Suppressor macrophage treated with lipopolysaccharide for 4 hours (primary cell): Measurements from ENCODE around the gene MPV17L2.
"Not testable (repeated sequence)": the region's sequence is repeated elsewhere in the genome, so short reads cannot be mapped to it uniquely, and the experiment has no call there.

Source experiments
- DNase-seq: peaks from one replicate; pipeline ENCODE4 v3.0.0-alpha.2; 2020

The MPV17L2 gene

GRCh38 chr19:18193388-18194180, 566 bp downstream of the MPV17L2 start:
- DNase-seq: no peak

- no peak for DNase-seq
Measured at GRCh38 chr19:18194181-18194530, 1.1 kb downstream of the MPV17L2 start.

- no peak for DNase-seq
Measured at GRCh38 chr19:18194554-18195238, 1.7 kb downstream of the MPV17L2 start.

- no peak for DNase-seq
Measured at GRCh38 chr19:18196511-18196845, 3.5 kb downstream of the MPV17L2 start.

DNA sequence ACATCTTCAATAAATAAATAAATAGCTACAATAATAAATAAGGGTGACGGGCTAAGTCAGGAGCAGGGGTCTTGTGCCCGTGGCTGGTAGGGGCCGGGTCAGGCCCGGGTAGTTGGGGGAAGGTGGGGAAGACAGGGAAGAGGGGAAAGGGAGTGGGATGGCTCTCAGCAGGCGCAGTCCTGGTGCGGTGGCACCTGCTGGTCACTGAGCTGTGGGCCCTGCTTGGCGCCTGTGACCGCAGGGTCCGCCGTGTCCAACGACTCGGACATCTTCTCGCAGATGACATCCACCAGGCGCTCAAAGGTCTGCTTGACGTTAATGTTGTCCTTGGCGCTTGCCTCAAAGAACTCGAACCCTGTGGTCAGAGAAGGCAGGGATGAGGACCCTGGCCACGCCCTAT, 4.3 kb downstream of the MPV17L2 start:
- no peak for DNase-seq

DNA sequence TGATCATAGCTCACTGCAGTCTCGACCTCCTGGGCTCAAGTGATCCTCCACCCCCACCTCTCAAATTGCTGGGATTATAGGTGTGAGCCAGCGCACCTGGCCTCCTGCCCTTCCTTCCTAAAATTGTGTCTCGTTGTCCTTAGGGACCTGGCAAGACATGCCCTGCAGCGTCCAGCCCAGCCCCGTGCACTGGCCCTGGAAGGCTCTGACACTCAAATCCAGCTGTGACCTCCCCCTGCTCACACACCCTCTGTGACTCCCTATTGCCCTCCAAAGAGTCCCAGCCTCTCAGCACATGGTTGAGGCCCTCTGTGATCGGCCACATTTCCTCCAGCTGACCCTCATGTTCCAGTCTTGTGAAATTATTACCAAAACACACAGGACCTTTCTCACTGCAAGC, 4.9 kb downstream of the MPV17L2 start:
- no peak for DNase-seq

DNA sequence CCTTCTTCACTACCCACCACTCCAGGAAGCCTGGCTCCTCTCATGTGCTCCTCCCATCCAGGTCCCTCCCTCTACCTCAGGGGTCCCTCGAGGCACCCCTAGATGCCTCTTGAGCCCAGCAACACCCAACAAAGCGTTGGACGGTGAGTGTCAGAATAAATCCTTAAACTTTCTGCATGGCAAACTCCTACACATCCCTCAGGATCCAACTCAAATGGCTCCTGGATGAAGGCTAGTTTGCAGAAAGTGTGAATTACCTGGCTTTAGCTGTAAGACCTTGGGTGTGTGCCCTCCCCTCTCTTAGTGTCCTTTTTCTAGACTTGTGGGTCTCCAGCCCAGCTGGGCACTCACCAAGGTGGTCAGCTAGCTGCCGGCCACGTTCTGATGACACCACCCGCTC, 5.4 kb downstream of the MPV17L2 start:
- DNase-seq: no peak

DNA sequence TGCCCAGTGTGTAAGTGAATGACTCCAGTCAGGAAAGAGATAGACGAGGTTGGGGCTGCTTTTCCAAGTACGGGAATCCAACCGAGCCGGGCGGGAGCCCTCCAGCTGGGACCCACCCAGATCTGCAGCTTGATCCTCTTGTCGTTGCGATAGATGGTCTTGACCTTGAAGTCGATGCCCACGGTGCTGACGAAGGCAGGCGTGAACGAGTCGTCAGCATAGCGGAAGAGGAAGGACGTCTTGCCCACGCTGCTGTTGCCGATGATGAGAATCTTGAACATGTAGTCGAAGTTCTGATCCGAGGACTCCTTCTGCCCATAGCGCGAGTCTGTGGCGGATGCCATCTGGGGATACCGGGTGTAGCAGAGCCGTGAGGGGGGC, 9.4 kb downstream of the MPV17L2 start:
- no peak for DNase-seq

DNA sequence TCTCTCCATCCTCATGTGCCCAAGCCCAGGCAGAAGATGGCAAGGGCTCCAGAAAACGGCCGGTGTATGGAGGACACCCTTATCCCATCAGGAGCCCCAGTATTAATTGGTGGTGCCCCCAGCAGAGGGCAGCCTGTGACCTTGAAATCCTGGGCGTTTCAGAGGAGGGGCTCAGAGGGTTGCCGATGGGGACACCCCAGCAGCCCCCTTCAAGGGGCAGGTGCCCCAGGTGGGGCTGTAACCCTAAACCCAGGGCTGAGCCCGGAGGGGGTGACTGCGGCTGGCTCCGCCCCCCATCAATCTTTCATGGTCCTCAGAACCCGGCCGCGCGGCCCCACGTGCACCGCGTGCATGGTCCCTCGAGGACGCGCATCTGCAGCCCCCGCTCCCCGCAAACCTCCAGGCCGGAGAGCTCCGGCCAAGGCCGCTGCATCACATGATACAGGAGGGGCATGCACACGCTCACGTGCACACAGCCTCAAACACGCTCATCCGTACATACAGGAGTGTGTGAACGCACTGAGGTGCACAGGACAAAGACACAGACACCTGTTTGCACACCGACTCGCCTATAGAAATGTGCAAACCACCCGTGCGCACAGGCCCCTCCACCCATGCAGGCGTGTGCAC, 9.9 kb downstream of the MPV17L2 start:
- no peak for DNase-seq

DNA sequence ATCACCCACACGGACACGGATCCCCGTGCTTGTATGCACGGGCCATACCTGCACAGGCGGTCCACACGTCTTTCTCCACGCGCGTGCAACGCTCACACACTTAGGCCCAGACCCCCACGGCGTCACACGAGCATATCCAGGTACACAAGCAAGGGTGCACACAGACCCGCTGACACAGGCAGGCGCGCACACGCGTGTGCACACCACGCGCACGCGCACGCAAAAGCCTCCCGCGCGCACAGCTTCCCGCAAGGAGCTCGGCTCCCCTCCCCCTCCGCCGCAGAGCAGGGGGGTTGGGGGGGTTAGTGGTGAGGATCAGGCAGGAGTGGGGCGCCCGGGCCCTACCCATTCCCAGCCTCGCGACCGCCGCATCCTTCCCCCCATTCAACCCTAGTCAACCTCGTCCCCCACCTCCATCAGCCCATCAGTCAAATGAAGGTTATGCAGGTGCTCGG, 10.4 kb downstream of the MPV17L2 start:
- no peak for DNase-seq

- peak; percentile 100 for DNase-seq
Measured at GRCh38 chr19:18203863-18204393, 10.9 kb downstream of the MPV17L2 start, which contains the start of gene RAB3A. RAB3A (minus strand) TSS chr19:18204042; CDS start chr19:18202740, 1,302 bp downstream.

DNA sequence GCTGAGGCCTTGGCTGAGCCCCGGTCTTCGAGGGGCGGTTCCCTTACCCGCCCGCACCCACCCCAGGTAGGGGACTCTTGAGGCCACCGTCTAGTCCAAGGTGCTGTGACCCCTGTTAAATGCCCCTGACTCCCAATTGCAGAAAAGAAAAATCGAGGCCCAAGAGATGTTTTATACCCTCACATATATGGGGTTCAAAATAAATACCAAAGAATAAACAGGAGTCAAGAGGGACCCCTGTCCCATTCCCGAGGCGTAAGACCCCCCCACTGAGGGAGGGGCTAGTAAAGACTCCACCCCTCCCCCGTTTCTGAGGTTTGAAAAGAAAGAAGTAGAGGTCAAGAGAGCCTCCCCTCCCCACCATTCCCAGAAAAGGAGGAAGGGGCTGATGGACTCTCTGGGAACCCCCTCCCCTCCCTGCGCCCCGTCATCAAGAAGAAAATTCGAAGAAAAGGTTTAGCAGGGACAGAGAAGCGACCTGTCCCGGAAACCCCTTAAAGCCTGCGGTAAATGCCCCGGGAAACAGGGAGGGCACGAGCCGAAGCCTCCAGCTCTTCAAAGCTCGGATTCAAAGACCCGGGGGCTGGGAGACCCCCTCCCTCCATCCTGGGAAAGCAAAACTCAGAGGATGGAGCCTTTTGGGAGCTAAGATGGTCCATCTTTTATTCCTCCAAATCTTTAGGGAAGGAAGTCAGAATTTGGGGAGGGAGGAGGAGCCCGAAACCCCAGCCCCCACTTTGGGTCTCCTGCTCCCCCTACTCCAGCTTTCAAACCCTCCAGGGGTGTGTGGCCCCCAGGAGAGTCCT, 11.6 kb downstream of the MPV17L2 start:
- no peak for DNase-seq

DNA sequence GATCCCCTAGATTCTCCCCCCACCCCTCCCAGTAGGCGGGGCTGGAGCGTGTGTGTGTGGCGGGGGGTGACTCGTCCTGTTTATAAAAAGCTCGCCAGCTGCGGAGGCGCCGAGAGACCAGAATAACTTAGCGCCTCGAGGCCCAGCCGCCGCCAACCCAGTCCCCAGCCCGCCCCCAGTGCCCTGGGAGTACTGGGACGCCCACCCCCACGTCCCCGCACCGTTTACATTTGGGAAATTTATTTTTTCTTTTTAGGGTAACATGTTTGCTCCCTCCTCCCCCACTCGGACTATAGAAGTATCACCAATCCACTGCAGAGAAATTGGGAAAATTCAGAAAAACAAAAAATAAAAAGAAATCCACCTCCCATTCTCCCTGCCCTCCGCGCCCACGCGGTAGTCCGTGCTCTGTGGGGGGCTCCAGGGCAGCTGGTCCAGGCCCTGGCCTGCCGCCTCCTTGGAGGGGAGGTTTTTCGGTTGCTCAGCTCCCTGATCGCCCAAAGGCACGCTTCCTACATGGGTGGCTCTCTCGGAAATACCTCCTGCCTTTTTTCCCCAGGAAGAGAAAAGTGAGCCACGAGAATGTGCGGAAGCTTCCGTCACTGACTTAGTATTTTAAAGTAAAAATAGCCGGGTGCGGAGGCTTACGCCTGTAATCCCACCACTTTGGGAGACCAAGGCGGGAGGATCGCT, 12.3 kb downstream of the MPV17L2 start:
- DNase-seq: peak; percentile 58

GRCh38 chr19:18206018-18206417, 13.0 kb downstream of the MPV17L2 start:
- DNase-seq: no peak

- peak; percentile 56 for DNase-seq
Measured at GRCh38 chr19:18208098-18208951, 15.3 kb downstream of the MPV17L2 start.

DNA sequence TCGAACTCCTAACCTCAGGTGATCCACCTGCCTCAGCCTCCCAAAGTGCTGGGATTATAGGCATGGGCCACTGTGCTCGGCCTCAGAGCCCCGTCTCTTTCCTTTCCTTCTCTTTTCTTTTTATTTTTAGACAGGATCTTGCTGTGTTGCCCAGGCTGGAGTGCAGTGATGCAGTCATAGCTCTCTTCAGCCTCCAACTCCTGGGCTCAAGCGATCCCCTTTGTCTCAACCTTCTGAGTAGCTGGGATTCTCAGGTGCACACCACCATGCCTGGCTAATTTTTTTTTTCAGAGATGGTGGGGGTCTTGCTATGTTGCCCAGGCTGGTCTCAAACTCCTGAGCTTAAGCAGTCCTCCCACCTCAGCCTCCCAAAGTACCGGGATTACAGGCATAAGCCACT, 16.9 kb downstream of the MPV17L2 start:
- DNase-seq: not testable (repeated sequence)

DNA sequence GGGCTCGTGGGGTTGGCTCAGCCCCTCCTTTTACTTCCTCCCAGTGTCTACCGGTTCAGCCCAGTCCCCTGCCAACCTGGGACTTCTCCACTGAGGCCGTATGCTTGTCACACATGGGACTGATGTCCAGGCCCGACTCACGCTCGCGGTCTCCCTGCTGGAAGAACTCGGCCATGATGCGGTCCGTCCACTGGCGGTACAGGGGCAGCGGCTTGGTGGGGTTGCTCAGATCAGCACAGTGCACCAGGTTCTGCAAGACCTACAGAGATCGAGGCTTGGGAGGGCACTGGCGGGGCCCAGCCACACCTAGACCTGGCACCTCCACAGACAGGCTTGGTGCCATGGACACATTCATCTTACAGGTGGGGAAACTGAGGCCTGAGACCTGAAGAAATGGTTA, 18.7 kb downstream of the MPV17L2 start:
- no peak for DNase-seq

DNA sequence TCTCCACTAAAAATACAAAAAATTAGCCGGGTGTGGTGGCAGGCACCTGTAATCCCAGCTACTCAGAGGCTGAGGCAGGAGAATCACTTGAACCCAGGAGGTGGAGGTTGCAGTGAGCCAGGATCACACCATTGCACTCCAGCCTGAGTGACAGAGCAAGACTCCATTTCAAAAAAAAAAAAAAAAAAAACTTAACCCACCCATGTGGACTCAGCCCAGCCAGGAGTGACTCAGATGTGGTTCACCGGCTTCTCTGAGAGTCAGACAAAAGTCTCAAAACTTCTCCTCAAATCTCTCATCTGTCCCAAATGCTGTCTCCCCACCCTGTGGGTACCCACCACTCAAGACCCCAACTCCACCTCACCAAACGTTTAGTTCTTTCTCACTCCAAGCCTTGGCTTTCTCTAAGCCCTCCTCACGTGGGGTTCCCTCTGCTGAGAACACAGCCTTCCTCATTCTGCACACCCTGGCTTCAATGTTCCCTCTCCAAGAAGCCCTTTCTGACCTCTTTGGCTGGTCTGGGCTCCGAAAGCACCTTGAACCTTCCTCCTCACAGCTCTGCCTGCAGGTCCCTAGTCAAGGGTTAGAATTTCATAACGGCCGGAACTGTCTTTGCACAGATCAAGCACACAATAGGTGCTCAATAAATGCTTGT, 21.9 kb downstream of the MPV17L2 start:
- peak; percentile 24 for DNase-seq

- no peak for DNase-seq
Measured at GRCh38 chr19:18216789-18217188, 23.8 kb downstream of the MPV17L2 start.

DNA sequence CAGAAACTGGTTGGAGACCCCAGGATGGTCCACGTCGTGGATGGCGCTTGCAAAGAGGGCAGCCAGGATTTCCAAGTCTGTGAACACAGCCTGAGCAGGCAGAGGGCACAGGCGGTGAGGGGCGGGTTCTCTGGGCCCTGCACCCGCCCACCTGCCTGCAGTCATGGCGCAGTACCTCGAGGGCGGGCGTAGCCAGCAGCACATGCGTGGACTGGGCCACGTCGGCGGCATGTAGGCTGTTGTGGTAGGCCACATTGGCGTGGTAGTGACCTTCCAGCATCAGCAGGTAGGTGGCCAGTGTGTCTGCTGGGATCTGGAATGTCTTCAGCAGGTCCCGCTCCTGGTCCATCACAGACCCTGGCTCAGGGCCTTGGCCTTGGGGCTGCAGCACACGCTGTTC, 25.1 kb downstream of the MPV17L2 start:
- DNase-seq: no peak

GRCh38 chr19:18218600-18218999, 25.6 kb downstream of the MPV17L2 start:
- no peak for DNase-seq
